NCI-H2107 (cell line): ENCODE results near the gene QPCTL.
A peak's percentile ranks its signal among the peaks of the same experiment; 100 is the strongest.
"Not testable (repeated sequence)": the region's sequence is repeated elsewhere in the genome, so short reads cannot be mapped to it uniquely, and the experiment has no call there.

Experiments used
- DNase-seq: peaks from one replicate; lab custom pipeline; 2025; lab: John Stamatoyannopoulos, UW

The QPCTL gene

GRCh38 chr19:45717131-45717982 lies 24.9 kb downstream of the QPCTL start:
- DNase-seq, result peak; percentile 91

DNA sequence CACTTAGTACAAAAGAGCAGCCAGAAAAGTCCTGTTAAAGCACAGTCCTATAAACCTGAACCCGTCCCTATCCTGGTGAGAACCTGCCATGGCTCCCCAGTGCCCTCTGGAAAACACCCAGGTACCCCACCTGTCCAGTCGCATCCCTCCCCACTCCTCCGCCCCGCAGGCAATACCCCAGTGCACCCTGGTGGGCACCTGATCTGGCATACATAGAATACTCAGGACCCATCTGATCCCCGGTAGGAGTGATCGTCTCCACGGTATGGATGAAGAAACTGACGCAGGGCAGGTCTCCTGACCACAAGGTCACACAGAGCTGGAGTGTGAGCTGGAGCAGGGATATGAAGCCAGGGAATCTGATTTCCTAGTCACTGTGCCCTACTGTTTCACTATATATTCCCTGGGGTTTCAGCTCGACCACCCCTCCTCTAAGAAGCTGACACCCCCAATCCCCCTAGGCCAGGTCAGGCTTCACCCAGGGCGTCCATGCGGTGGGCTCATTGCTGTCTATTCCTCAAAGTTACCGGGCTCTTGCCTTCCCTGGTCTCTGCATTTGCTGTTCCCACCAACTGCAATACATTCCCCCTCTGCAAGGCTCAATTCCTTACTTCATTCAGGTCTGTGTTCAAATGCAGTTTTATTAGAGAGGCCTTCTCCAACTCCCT lies 25.7 kb downstream of the QPCTL start:
- DNase-seq, result no peak

DNA sequence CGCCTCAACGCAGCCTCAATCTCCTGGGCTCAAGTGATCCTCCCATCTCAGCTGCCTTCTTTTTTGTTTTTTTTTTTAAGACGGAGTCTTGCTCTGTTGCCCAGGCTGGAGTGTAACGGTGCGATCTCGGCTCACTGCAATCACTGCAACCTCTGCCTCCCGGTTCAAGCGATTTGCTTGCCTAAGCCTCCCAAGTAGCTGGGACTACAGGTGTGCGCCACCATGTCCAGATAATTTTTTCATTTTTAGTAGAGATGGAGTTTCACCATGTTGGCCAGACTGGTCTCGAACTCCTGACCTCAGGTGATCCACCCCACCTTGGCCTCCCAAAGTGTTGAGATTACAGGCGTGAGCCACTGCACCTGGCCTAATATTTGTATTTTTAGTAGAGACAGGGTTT lies 27.6 kb downstream of the QPCTL start:
- not testable (repeated sequence) for DNase-seq

DNA sequence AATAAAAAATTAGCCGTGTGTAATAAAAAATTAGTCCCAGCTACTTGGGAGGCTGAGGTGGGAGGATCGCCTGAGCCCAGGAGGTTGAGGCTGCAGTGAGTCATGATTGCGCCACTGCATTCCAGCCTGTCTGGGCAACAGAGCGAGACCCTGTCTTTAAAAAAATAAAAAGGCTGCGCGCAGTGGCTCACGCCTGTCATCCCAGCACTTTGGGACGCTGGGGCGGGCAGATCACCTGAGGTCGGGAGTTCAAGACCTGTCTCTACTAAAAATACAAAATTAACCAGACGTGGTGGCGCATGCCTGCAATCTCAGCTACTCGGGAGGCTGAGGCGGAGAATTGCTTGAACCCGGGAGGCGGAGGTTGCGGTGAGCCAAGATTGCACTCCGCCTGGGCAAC lies 36.2 kb downstream of the QPCTL start:
- DNase-seq, result not testable (repeated sequence)

DNA sequence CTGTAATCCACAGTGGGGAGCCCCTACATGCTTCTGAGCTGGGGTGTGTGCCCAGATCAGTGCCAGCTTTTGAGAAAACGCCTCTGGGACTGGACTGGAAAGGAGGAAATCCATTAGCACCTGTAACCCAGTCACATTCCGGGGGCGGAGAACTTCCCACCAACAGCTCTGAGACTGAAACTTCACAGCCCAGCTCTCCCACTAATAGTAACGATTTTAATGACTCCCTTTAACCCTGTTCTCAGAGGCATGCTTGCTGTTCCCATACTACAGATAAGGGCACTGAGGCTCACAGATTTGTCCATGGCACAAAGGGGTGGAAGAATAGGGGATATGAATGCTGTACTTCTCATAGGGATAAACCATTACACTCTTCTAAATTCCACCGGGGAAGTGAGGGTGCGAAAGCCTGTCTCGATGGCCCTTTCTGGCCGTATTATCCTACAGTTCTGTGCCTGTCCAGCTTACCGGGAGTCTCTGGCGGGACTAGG lies 37.4 kb downstream of the QPCTL start:
- no peak for DNase-seq

GRCh38 chr19:45730368-45731288 lies 38.2 kb downstream of the QPCTL start, which contains the start of gene FBXO46:
TSS of gene FBXO46 (minus strand) at chr19:45730896. CDS start at chr19:45713495, 17,401 bp downstream.
- peak; percentile 96 for DNase-seq

DNA sequence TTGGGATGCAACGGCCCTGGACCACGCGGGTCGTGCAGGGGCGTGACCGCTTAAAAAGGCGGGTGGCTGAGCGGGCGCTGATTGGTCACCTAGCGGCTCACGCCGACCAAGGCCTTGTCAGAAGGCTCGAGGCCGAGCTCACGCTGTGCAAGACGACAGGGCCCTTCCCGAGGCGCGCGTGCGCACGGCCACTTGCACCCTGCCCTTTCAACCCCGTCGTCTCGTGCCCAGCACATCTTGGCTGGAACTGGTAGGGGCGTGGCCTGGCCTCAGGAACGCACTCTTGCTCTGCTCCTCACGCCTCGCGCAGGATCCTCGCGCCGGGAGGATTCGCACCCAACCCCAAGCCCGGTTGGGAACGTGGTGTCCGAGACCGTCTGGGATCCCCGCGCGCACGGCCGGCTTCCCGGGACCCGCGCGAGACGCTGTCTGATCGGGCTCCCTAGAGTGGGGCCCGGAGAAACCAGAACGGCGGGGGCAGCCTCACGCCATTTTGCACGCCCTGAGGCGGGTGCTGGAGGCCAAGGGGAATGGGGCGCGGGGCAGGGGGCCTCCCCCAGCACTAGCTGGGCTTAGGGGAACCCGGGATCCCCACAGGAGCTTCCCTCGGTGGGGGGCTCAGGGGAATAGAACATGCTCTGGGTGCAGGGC lies 40.8 kb downstream of the QPCTL start, which contains the start of gene MEIOSIN:
Gene MEIOSIN (plus strand): TSS at position 280 of the 651 bp plus-strand sequence. CDS start 1,938 bp downstream, outside the sequence.
- DNase-seq, result no peak

DNA sequence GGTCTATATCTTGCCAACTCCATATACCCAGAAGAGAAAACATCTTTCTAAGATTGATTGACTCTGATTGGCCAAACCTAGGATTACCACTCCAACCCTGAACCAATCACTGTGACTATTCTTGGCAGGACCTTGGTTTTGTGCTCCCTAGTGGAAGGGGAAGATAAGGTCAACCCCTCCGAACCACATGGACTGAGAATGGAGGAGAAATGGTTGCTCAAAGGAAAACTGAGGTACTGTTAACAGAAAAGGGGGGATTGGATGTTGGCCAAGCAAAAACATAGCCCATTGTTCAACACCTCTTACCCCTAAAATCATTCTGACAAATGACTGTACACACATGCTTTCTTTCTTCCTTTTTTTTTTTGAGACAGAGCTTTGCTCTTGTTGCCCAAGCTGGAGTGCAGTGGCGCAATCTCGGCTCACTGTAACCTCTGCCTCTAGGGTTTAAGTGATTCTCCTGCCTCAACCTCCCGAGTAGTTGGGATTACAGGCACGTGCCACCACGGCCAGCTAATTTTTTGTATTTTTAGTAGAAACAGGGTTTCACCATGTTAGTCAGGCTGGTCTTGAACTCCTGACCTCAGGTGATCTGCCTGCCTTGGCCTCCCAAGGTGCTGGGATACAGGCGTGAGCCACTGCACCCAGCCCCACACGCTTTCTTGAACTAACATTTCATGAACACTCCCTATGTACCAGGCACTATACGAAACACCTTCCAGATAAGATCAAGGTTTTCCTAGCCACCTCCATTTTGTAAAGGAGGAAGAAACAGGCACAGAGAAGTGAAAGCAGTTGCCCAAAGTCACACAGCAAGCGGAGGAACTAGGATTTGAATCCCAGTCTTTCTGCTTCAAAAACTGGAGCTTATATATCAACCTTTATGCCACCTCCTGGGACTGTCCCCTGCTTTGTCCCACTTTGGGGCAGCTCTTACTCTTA lies 47.3 kb downstream of the QPCTL start:
- no peak for DNase-seq

DNA sequence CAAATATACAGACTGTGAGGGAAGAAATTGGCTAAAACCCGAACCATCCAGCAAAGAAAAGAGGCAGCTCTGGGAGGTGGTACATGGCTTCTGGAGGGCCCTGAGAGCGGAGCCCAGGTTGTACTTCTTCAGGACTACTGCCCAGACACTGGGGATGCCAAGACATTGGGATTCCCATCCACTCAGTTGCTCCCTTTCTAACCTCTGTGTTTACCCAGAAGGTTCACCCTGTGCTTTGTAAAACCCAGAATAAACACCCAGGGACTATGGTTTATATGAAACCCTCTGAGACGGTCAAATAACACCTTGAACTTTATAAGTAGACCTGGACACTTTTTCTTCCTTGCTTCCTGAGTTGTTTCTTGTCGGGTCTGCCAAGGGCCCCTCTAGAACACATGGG lies 50.5 kb downstream of the QPCTL start:
- DNase-seq, result no peak

GRCh38 chr19:45745606-45746005 lies 53.1 kb downstream of the QPCTL start:
- no peak for DNase-seq

- DNase-seq, result no peak
Measured at GRCh38 chr19:45746866-45747265, 54.4 kb downstream of the QPCTL start.

DNA sequence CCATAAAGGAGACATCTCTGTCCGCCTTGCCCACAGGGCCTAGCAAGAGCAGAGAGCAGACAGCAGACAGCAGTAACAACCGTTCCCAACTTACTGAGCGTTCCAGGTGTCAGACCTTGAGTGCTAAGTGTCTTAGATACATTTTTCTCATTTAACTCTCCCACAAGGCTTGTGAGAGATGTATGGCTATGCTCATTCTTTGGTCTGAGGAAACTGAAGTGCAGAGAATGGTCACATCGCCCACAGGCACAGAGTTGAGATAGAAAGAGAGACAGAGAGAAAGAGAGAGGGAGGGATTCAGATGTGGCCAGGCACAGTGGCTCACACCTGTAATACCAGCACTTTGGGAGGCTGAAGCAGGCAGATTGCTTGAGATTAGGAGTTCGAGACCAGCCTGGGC lies 55.0 kb downstream of the QPCTL start:
- no peak for DNase-seq

DNA sequence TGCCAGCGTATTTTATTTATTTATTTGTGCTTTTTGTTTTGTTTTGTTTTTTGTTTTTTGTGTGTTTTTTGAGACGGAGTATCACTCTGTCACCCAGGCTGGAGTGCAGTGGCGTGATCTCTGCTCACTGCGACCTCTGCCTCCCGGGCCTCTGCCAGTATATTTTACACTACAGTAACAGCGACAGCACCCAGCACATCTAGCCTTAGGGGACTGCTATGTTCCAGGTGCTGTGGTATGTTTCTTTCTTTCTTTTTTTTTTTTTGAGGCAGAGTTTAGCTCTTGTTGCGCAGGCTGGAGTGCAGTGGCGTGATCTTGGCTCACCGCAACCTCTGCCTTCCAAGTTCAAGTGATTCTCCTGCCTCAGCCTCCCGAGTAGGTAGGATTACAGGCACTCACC lies 59.0 kb downstream of the QPCTL start:
- not testable (repeated sequence) for DNase-seq

DNA sequence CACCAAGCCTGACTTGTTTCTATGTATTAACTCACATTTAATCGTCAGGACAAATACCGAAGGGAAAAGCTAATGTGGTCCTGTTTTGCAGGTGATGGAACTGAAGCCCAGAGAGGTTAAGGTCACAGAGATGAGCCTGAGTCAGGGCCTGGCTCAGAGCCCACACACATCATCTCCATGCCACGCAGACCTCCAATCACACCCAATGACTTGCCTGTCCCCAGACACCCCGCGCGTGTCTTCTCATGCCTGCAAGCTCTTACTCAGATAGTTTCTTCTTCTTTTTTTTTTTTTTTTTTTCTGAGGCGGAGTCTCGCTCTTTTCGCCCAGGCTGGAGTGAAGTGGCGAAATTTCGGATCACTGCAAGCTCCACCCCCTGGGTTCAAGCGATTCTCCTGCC lies 60.2 kb downstream of the QPCTL start:
- DNase-seq, result no peak

- no peak for DNase-seq
Measured at GRCh38 chr19:45753548-45753947, 61.1 kb downstream of the QPCTL start.
